ENCODE measurements around the gene PLB1. TPM values are rescaled to one million over a fixed set of nuclear protein-coding genes. Genes with fewer than 3 reads are reported as not detected.

The PLB1 gene
- polyA plus RNA-seq, 3 donors, result 20.2 to 35.8 (median 23.9) TPM

- Histone ChIP-seq H4K20me1 (ENCODE audit: insufficient read depth, low read length) (no peaks in the 10 kb centered on the region), H3K4me3 (replicated peaks in 1 of 3; ENCODE audit: low read depth in 2 of 3, low read length in 3 of 3) (no peak overlapping the region), H3K9me3 (replicated peaks in 1 of 2; ENCODE audit: control insufficient read depth in 1 of 2, insufficient read depth in 1 of 2, low read length in 2 of 2) (no peaks in the 10 kb centered on the region), H3K4me2 (replicated peaks; ENCODE audit: extremely low read depth, low read length, poor library complexity, severe bottlenecking) (no peak overlapping the region), H3K27ac (ENCODE audit: low read depth in 1 of 2, low read length in 2 of 2) (no peak overlapping the region), H3K27me3 (ENCODE audit: control insufficient read depth in 2 of 2, insufficient read depth in 2 of 2, low read length in 2 of 2) (no peaks in the 10 kb centered on the region), H3K36me3 (replicated peaks in 1 of 2; ENCODE audit: control insufficient read depth in 1 of 2, insufficient read depth in 2 of 2, low read length in 2 of 2) (no peaks in the 10 kb centered on the region), H3K4me1 (ENCODE audit: control insufficient read depth in 1 of 2, insufficient read depth in 2 of 2, low read length in 2 of 2) (peaks cover 5 to 6% of the 10 kb centered on the region in 2 donors), H3K9ac (ENCODE audit: insufficient read depth, low read length, poor library complexity, severe bottlenecking) (no peak overlapping the region), H2AFZ (ENCODE audit: insufficient read depth, low read depth, low read length, poor library complexity, severe bottlenecking) (no peak overlapping the region), H3K79me2 (ENCODE audit: insufficient read depth, low read length) (no peaks in the 10 kb centered on the region)
- H3K27ac Mint-ChIP-seq, result peak overlapping the region in 1 of 7 donors; percentile 10
- intact Hi-C loops (cut with micrococcal nuclease), result no loop called here
- no peak overlapping the region for H3K4me3 Mint-ChIP-seq
- peaks cover 9% of the 10 kb centered on the region for H3K4me1 Mint-ChIP-seq
- TF ChIP-seq CTCF (IDR thresholded peaks at IDR 0.05), result no peak
- no CpG with 5 or more reads among the region's 2 CpGs for WGBS (ENCODE audit: insufficient coverage)
- no peak for DNase-seq
- H3K27me3 Mint-ChIP-seq (ENCODE audit: low read depth in 3 of 3), result peaks cover 0 to 3% (median 1%) of the 10 kb centered on the region in 3 donors
- H3K9me3 Mint-ChIP-seq, result peaks cover 0 to 10% (median 7%) of the 10 kb centered on the region in 7 donors
- no peaks in the 10 kb centered on the region for H3K36me3 Mint-ChIP-seq
Measured at GRCh38 chr2:28688818-28689217, 193.0 kb downstream of the PLB1 start.

- no peak for DNase-seq
Measured at GRCh38 chr2:28689771-28690170, 193.9 kb downstream of the PLB1 start.

More at GRCh38 chr2:28689771-28690170, 193.9 kb downstream of the PLB1 start:
- no peaks in the 10 kb centered on the region for H3K36me3 Mint-ChIP-seq
- WGBS (ENCODE audit: insufficient coverage), result no CpG with 5 or more reads among the region's 2 CpGs
- Histone ChIP-seq H3K79me2 (ENCODE audit: insufficient read depth, low read length) (no peaks in the 10 kb centered on the region), H3K4me2 (replicated peaks; ENCODE audit: extremely low read depth, low read length, poor library complexity, severe bottlenecking) (no peak overlapping the region), H3K27me3 (ENCODE audit: control insufficient read depth in 2 of 2, insufficient read depth in 2 of 2, low read length in 2 of 2) (no peaks in the 10 kb centered on the region), H4K20me1 (ENCODE audit: insufficient read depth, low read length) (no peaks in the 10 kb centered on the region), H3K9me3 (replicated peaks in 1 of 2; ENCODE audit: control insufficient read depth in 1 of 2, insufficient read depth in 1 of 2, low read length in 2 of 2) (no peaks in the 10 kb centered on the region), H2AFZ (ENCODE audit: insufficient read depth, low read depth, low read length, poor library complexity, severe bottlenecking) (no peak overlapping the region), H3K4me3 (replicated peaks in 1 of 3; ENCODE audit: low read depth in 2 of 3, low read length in 3 of 3) (no peak overlapping the region), H3K27ac (ENCODE audit: low read depth in 1 of 2, low read length in 2 of 2) (no peak overlapping the region), H3K4me1 (ENCODE audit: control insufficient read depth in 1 of 2, insufficient read depth in 2 of 2, low read length in 2 of 2) (peaks cover 1 to 2% of the 10 kb centered on the region in 2 donors), H3K9ac (ENCODE audit: insufficient read depth, low read length, poor library complexity, severe bottlenecking) (no peak overlapping the region), H3K36me3 (replicated peaks in 1 of 2; ENCODE audit: control insufficient read depth in 1 of 2, insufficient read depth in 2 of 2, low read length in 2 of 2) (no peaks in the 10 kb centered on the region)
- TF ChIP-seq CTCF (IDR thresholded peaks at IDR 0.05), result no peak
- H3K9me3 Mint-ChIP-seq, result peaks cover 0 to 10% (median 7%) of the 10 kb centered on the region in 7 donors
- no peak overlapping the region for H3K4me3 Mint-ChIP-seq
- no peak overlapping the region for H3K27ac Mint-ChIP-seq
- H3K4me1 Mint-ChIP-seq, result peaks cover 4% of the 10 kb centered on the region
- intact Hi-C loops (cut with micrococcal nuclease), result no loop called here
- H3K27me3 Mint-ChIP-seq (ENCODE audit: low read depth in 3 of 3), result peaks cover 0 to 3% (median 1%) of the 10 kb centered on the region in 3 donors
